GM12878 (cell line): ENCODE measurements around the gene RFC4. TPM values are rescaled to one million over a fixed set of nuclear protein-coding genes. Genes with fewer than 3 reads are reported as not detected.

Experiments
- ATAC-seq: fragments of 200-7000 bp; cut with Tn5 transposase; 3 replicates; pipeline ENCODE4 v1.9.1; 2020; ENCODE audit warnings: mild to moderate bottlenecking, moderate library complexity
- BruUV-seq: library from RNA; stranded (reverse); fragments of 400-500 nt; replicated peaks from 2 replicates; lab custom pipeline; 2021; lab: Mats Ljungman, UMichigan
- CTCF ChIA-PET: fragments of 300-600 bp; sonication (Branson Sonifier 250); formaldehyde crosslinking; extraction: SDS; loops from one replicate; lab custom pipeline; 2021; ENCODE audit warnings: inconsistent platforms; lab: Yijun Ruan, JAX
- POLR2A ChIA-PET: fragments of 350-600 bp; formaldehyde crosslinking; extraction: SDS; loops from one replicate; lab custom pipeline; 2021; ENCODE audit warnings: inconsistent platforms; lab: Charles Lee
- RAD21 ChIA-PET: fragments of 300-600 bp; sonication (Branson Sonifier 250); formaldehyde crosslinking; loops from one replicate; lab custom pipeline; 2023; ENCODE audit warnings: antibody characterized with exemption; ENCODE audit not compliant: unreplicated experiment; lab: Charles Lee
- SMC1A ChIA-PET: fragments of 300-600 bp; sonication (Branson Sonifier 250); formaldehyde crosslinking; loops from one replicate; lab custom pipeline; 2023; ENCODE audit not compliant: unreplicated experiment, uncharacterized antibody; lab: Charles Lee
- DNase-seq: peaks from one replicate; pipeline ENCODE4 v3.0.0-alpha.2; 2011; ENCODE audit warnings: low read depth, low spot score
- FAIRE-seq: peaks from 3 replicates; lab custom pipeline; 2011; peaks lifted over from hg19 to GRCh38; lab: Jason Lieb, UNC
- H2AFZ ChIP-seq: 2 replicates; pipeline ENCODE4 v1.6.0; 2011; ENCODE audit warnings: low read depth, low read length, control low read depth; ENCODE audit not compliant: control insufficient read depth
- H3K27ac ChIP-seq: 2 replicates; pipeline ENCODE4 v1.5.1; 2011; ENCODE audit warnings: control low read depth; ENCODE audit not compliant: control insufficient read depth, insufficient read depth
- H3K27me3 ChIP-seq, 2 experiments: replicated peaks in 1 of 2; 2 replicates each; pipeline versions ENCODE4 v1.6.0 to v1.6.1; 2011; ENCODE audit warnings: low read length in 1 of 2; ENCODE audit not compliant: control insufficient read depth in 2 of 2, insufficient read depth in 2 of 2
- H3K36me3 ChIP-seq, 2 experiments: 2 replicates each; pipeline ENCODE4 v1.5.1; 2011; ENCODE audit warnings: low read length in 1 of 2; ENCODE audit not compliant: control insufficient read depth in 2 of 2, insufficient read depth in 2 of 2
- H3K4me1 ChIP-seq: 2 replicates; pipeline ENCODE4 v1.6.1; 2011; ENCODE audit warnings: mild to moderate bottlenecking, low read length, moderate library complexity, mixed read lengths; ENCODE audit not compliant: control insufficient read depth, insufficient read depth
- H3K4me2 ChIP-seq: 2 replicates; pipeline ENCODE4 v1.6.0; 2011; ENCODE audit warnings: control low read depth; ENCODE audit not compliant: control insufficient read depth, insufficient read depth
- H3K4me3 ChIP-seq: fragments of 200-600 bp; sonication (generic); 2 replicates; pipeline ENCODE4 v1.5.1; 2016
- H3K79me2 ChIP-seq: 2 replicates; pipeline ENCODE4 v1.6.0; 2011; ENCODE audit warnings: low read length; ENCODE audit not compliant: control insufficient read depth, insufficient read depth
- H3K9ac ChIP-seq: 2 replicates; pipeline ENCODE4 v1.8.0; 2011; ENCODE audit warnings: low read length, control low read depth, mixed read lengths; ENCODE audit not compliant: control insufficient read depth, insufficient read depth
- H3K9me3 ChIP-seq: replicated peaks from 3 replicates; pipeline ENCODE4 v1.5.1; 2011; ENCODE audit warnings: mild to moderate bottlenecking, low read length; ENCODE audit not compliant: control insufficient read depth, insufficient read depth
- H4K20me1 ChIP-seq: 2 replicates; pipeline ENCODE4 v1.6.0; 2011; ENCODE audit not compliant: control insufficient read depth, insufficient read depth
- BACH1 ChIP-seq: fragments of 450-650 bp; IDR thresholded peaks from 2 replicates; pipeline ENCODE4 v1.6.1; 2017; ENCODE audit warnings: mild to moderate bottlenecking, borderline replicate concordance
- CEBPB ChIP-seq, 2 experiments: fragments of 150-350 bp in 1 of 2; IDR thresholded peaks; 2 replicates each; pipeline ENCODE4 v1.6.1; 2012 to 2014; ENCODE audit warnings: low read depth in 2 of 2, low read length in 2 of 2, borderline replicate concordance in 1 of 2, inconsistent platforms in 1 of 2
- EZH2 ChIP-seq: IDR thresholded peaks from 2 replicates; pipeline ENCODE4 v1.6.1; 2012; ENCODE audit warnings: low read depth, mild to moderate bottlenecking, control low read depth, inconsistent platforms, low read length, borderline replicate concordance; ENCODE audit not compliant: control insufficient read depth
- GATAD2B ChIP-seq: fragments of 450-650 bp; conservative IDR thresholded peaks from 2 replicates; pipeline ENCODE4 v1.6.1; 2017; ENCODE audit warnings: low read depth, mild to moderate bottlenecking, moderate library complexity
- HSF1 ChIP-seq: fragments of 150-350 bp; IDR thresholded peaks from 2 replicates; pipeline ENCODE4 v1.6.1; 2014; ENCODE audit warnings: mild to moderate bottlenecking, low read depth, low read length
- IRF4 ChIP-seq: IDR thresholded peaks from 2 replicates; pipeline ENCODE4 v1.6.1; 2011; ENCODE audit warnings: low read depth, low read length
- IRF5 ChIP-seq: fragments of 450-650 bp; IDR thresholded peaks from 2 replicates; pipeline ENCODE4 v1.6.1; 2017; ENCODE audit warnings: borderline replicate concordance
- MTA2 ChIP-seq: fragments of 450-650 bp; IDR thresholded peaks from 2 replicates; pipeline ENCODE4 v1.6.1; 2016; ENCODE audit warnings: low read depth, mild to moderate bottlenecking, moderate library complexity
- POLR2A ChIP-seq: IDR thresholded peaks from 2 replicates; pipeline ENCODE4 v1.6.1; 2011; ENCODE audit warnings: low read depth, mild to moderate bottlenecking, low read length
- RELA ChIP-seq: fragments of 450-650 bp; IDR thresholded peaks from 2 replicates; pipeline ENCODE4 v1.8.0; 2014; ENCODE audit warnings: borderline replicate concordance; ENCODE audit not compliant: partially characterized antibody
- SMAD1 ChIP-seq: fragments of 450-650 bp; IDR thresholded peaks from 2 replicates; pipeline ENCODE4 v1.6.1; 2018; ENCODE audit warnings: mild to moderate bottlenecking, low read depth; ENCODE audit not compliant: partially characterized antibody
- SMAD5 ChIP-seq: IDR thresholded peaks from 2 replicates; pipeline ENCODE4 v1.6.1; 2016; ENCODE audit warnings: antibody characterized with exemption, low read depth
- SUPT20H ChIP-seq: IDR thresholded peaks from 2 replicates; pipeline ENCODE4 v1.6.1; 2011; ENCODE audit warnings: low read depth, mild to moderate bottlenecking, low read length, moderate library complexity, borderline replicate concordance; ENCODE audit not compliant: control insufficient read depth
- TCF12 ChIP-seq: IDR thresholded peaks from 2 replicates; pipeline ENCODE4 v1.6.1; 2011; ENCODE audit warnings: low read depth, mild to moderate bottlenecking, low read length
- ZBED1 ChIP-seq: IDR thresholded peaks from 2 replicates; pipeline ENCODE4 v1.6.1; 2016; ENCODE audit warnings: borderline replicate concordance
- ZNF207 ChIP-seq: fragments of 450-650 bp; IDR thresholded peaks from 2 replicates; pipeline ENCODE4 v1.6.1; 2014; ENCODE audit warnings: antibody characterized with exemption, mild to moderate bottlenecking, borderline replicate concordance
- ZNF24 ChIP-seq: fragments of 450-650 bp; IDR thresholded peaks from 2 replicates; pipeline ENCODE4 v1.6.1; 2017; ENCODE audit warnings: antibody characterized with exemption, mild to moderate bottlenecking
- ZNF622 ChIP-seq: fragments of 450-650 bp; IDR thresholded peaks from 2 replicates; pipeline ENCODE4 v1.6.1; 2017; ENCODE audit warnings: mild to moderate bottlenecking, inconsistent platforms
- WGBS: methylation state at CpG from one replicate; pipeline ENCODE4 v1.1.6; 2016; ENCODE audit warnings: low lambda C conversion rate; ENCODE audit not compliant: insufficient replicate concordance, insufficient coverage; ENCODE audit errors: missing lambda C conversion rate; 5-methylcytosine and 5-hydroxymethylcytosine counted together
- in situ Hi-C: fragments of 300-500 bp; cut with MboI; formaldehyde crosslinking; loops from 9 replicates; pipeline ENCODE4 v1.14.3; 2018; ENCODE audit warnings: mixed read lengths
- intact Hi-C: fragments of 100-400 bp; cut with micrococcal nuclease; formaldehyde crosslinking; loops from one replicate; pipeline ENCODE4 v1.14.2; 2022; ENCODE audit not compliant: unreplicated experiment
- polyA plus RNA-seq, 11 experiments: library from polyadenylated mRNA; depleted of rRNA in 4 of 11; unstranded in 6 of 11; stranded (reverse) in 5 of 11; fragments of >200 nt; fragmentation: Nextera tagmentation in 4 of 11; fragmentation: Illumina TruSeq in 1 of 11; extraction: Ambion mirVana in 4 of 11; extraction: Trizol in 1 of 11; gene quantifications; 1 replicate in 1 of 11; 2 replicates in 10 of 11; pipeline versions ENCODE4 v1.2.1 to v1.2.3, GENCODE V29; 2011 to 2016; ENCODE audit warnings: inconsistent platforms in 2 of 11, missing spikeins in 2 of 11, low read depth in 1 of 11
- total RNA-seq, 4 experiments: library from RNA; depleted of rRNA in 3 of 4; stranded (reverse); fragments of >200 nt in 3 of 4; fragmentation: Illumina TruSeq in 1 of 4; extraction: Trizol in 1 of 4; gene quantifications; 2 replicates each; pipeline versions ENCODE4 v1.2.1 to v1.2.3, GENCODE V29; 2013 to 2021
- TF ChIP-seq, protein P1 (sequence below): IDR thresholded peaks from 2 replicates; pipeline ENCODE4 v1.6.1; 2011; ENCODE audit warnings: mild to moderate bottlenecking, low read depth, low read length, moderate library complexity; ENCODE audit not compliant: insufficient replicate concordance

The RFC4 gene
- total and polyA plus RNA-seq, 10 of the 15 experiments (the other 5 are each of a cell fraction or from before 2014, with no cell fraction given) = 49.1 to 144 (median 112) TPM

- FAIRE-seq = no peak
- TF ChIP-seq CEBPB (IDR thresholded peaks at IDR 0.05; ENCODE audit: borderline replicate concordance in 1 of 2, low read depth in 2 of 2, low read length in 2 of 2) (no peak), BACH1 (no peak), RELA (no peak), ZBED1 (no peak), POLR2A (no peak), GATAD2B (no peak), SMAD1 (no peak), EZH2 (no peak), SMAD5 (no peak), ZNF622 (no peak), IRF4 (no peak), ZNF24 (no peak), IRF5 (no peak), TCF12 (no peak), HSF1 (no peak), MTA2 (no peak), SUPT20H (no peak), ZNF207 (no peak)
- TF ChIP-seq, protein P1, sequence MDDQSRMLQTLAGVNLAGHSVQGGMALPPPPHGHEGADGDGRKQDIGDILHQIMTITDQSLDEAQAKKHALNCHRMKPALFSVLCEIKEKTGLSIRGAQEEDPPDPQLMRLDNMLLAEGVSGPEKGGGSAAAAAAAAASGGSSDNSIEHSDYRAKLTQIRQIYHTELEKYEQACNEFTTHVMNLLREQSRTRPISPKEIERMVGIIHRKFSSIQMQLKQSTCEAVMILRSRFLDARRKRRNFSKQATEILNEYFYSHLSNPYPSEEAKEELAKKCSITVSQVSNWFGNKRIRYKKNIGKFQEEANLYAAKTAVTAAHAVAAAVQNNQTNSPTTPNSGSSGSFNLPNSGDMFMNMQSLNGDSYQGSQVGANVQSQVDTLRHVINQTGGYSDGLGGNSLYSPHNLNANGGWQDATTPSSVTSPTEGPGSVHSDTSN = no peak
- H3K9me3 ChIP-seq = no peaks in the 10 kb centered on the region
- WGBS = 48% methylated on average over 10 of the region's 10 CpGs
- H3K4me1 ChIP-seq = no peaks in the 10 kb centered on the region
- ChIA-PET CTCF (interaction anchor here (0.6 to 5.9 kb wide), 4 partner anchors 11 to 320 kb away, joined by 3 to 147 read pairs (median 4); no protein-coding TSS in a partner anchor), RAD21 (interaction anchor here (2.2 kb wide), 1 partner anchor 11 kb away, joined by 6 read pairs; no protein-coding TSS in a partner anchor), POLR2A (no interaction called here), SMC1A (interaction anchor here (0.7 to 1.8 kb wide), 2 partner anchors 262 to 319 kb away, joined by 3 read pairs; no protein-coding TSS in a partner anchor)
- in situ Hi-C loops = loop anchor here (5.0 kb wide), 1 partner anchor 317 kb away; no protein-coding TSS in a partner anchor
- H3K4me3 ChIP-seq = no peak overlapping the region
- no peak for ATAC-seq
- no peak overlapping the region for H3K9ac ChIP-seq
- H3K27ac ChIP-seq = no peak overlapping the region
- no peaks in the 10 kb centered on the region for H3K36me3 ChIP-seq
- no peaks in the 10 kb centered on the region for H3K79me2 ChIP-seq
- no peak overlapping the region for H3K4me2 ChIP-seq
- H2AFZ ChIP-seq = no peak overlapping the region
- H3K27me3 ChIP-seq = peaks cover 0 to 7% of the 10 kb centered on the region in 2 experiments; a peak in 2 of 4 replicates
- intact Hi-C loops = loop anchor here (5.0 kb wide), 1 partner anchor 182 kb away; no protein-coding TSS in a partner anchor
- no peaks in the 10 kb centered on the region for H4K20me1 ChIP-seq
- no peak for DNase-seq
- BruUV-seq = no TSS peak
These were observed 39.5 kb upstream of the RFC4 start for GRCh38 chr3:186845756-186846155.
